Measurements from ENCODE around the gene JAG2. TPM values are rescaled to one million over a fixed set of nuclear protein-coding genes. Genes with fewer than 3 reads are reported as not detected.

JAG2 gene
- total and polyA plus RNA-seq, 12 donors, result 0.83 to 16.2 (median 4.0) TPM

DNA sequence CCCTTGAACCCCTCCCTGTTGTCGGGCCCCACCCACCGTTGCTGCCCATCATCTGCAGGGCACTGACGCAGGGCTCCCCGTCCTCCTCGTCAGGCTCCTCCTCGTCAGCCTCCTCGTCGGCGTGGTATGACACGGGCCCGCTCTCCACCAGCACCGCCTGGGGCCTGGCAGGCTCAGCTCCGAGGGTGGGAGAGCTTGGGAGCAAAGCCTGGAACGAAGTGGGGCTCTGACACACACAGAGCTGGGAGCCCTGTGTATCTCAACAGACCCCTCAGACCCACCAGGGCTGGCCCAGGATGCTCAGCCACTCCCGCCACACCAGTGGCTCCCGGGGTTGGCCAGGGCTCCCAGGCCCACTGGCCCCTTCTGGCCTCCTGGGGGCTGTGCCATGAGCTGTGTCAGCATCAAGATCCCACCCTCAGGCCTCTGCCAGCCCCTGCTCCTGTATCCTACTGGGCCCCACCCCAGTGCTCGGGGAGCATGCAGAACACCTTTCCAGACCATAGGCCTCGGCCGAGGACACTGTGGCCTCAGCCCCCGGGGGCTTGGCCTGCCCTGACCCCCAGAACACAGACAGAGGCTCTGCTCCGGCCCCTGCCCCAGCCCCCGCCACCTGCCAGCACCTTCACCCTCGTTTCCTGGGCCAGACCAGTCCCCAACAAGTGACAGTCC is 42.6 kb upstream of the JAG2 start:
- TF ChIP-seq POLR2A (IDR thresholded peaks at IDR 0.05), result no peak
- TF ChIP-seq, protein P1, sequence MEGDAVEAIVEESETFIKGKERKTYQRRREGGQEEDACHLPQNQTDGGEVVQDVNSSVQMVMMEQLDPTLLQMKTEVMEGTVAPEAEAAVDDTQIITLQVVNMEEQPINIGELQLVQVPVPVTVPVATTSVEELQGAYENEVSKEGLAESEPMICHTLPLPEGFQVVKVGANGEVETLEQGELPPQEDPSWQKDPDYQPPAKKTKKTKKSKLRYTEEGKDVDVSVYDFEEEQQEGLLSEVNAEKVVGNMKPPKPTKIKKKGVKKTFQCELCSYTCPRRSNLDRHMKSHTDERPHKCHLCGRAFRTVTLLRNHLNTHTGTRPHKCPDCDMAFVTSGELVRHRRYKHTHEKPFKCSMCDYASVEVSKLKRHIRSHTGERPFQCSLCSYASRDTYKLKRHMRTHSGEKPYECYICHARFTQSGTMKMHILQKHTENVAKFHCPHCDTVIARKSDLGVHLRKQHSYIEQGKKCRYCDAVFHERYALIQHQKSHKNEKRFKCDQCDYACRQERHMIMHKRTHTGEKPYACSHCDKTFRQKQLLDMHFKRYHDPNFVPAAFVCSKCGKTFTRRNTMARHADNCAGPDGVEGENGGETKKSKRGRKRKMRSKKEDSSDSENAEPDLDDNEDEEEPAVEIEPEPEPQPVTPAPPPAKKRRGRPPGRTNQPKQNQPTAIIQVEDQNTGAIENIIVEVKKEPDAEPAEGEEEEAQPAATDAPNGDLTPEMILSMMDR (IDR thresholded peaks at IDR 0.05), result no peak
- H3K27me3 ChIP-seq, result no peaks in the 10 kb centered on the region
- intact Hi-C loops (cut with DNase I), result no loop called here
- H3K9me3 ChIP-seq (replicated peaks in 1 of 3), result no peaks in the 10 kb centered on the region
- no peak for DNase-seq
- H3K27ac ChIP-seq, result no peak overlapping the region
- H3K4me3 ChIP-seq, result no peak overlapping the region
- WGBS, 4 donors, result 90 to 93% (median 92%) methylated on average over 18 to 23 of the region's 23 CpGs
- peaks cover 0 to 9% of the 10 kb centered on the region in 2 donors for H3K36me3 ChIP-seq (replicated peaks in 1 of 2)
- peaks cover 0 to 4% of the 10 kb centered on the region in 2 donors for H3K4me1 ChIP-seq (replicated peaks in 1 of 2)

DNA sequence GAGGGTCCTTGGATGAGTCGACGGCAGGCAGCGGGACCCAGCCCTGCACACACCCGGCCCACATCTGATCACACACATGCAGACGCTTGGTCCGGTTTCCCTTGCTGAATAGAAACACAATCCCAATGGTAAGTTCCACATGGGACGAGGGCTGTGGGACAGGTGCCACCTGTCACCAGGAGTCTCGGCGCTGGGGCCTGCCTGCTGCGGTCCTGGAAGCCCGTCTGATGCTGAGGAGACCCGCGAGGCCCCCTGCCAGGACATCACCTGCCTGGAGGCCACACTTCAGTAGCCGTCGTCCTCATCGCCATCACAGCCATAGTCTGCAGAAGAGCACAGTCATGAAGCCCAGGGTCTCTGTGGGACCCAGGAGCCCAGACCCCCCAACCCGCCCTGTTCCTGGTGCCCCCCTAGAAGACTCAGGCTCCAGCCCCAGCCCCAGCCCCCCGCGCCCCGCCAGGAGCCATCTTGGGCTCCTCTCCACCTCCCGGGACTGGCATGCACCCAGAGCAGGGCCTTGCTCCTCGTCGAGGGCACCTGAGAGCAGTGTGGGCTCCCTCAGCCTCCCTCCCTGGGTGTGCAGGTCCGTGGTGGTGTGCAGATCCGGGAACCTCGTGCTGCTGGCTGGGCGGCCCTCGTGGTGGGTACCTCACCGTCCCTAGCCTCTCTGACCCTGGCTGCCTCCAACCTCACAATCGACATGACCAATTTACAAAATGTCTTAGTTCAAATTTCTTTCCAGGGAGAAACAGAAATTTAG is 41.9 kb upstream of the JAG2 start:
- no peak for DNase-seq
- no peaks in the 10 kb centered on the region for H3K9me3 ChIP-seq (replicated peaks in 1 of 3)
- H3K4me3 ChIP-seq, result no peak overlapping the region
- H3K36me3 ChIP-seq (replicated peaks in 1 of 2), result peaks cover 0 to 9% of the 10 kb centered on the region in 2 donors
- no peaks in the 10 kb centered on the region for H3K27me3 ChIP-seq
- WGBS, 4 donors, result 90 to 94% (median 92%) methylated on average over 16 to 30 of the region's 30 CpGs
- intact Hi-C loops (cut with DNase I), result no loop called here
- TF ChIP-seq POLR2A (IDR thresholded peaks at IDR 0.05), result no peak
- TF ChIP-seq, protein P1 (IDR thresholded peaks at IDR 0.05), result no peak
- no peak overlapping the region for H3K27ac ChIP-seq
- peaks cover 5 to 9% of the 10 kb centered on the region in 2 donors for H3K4me1 ChIP-seq (replicated peaks in 1 of 2)

DNA sequence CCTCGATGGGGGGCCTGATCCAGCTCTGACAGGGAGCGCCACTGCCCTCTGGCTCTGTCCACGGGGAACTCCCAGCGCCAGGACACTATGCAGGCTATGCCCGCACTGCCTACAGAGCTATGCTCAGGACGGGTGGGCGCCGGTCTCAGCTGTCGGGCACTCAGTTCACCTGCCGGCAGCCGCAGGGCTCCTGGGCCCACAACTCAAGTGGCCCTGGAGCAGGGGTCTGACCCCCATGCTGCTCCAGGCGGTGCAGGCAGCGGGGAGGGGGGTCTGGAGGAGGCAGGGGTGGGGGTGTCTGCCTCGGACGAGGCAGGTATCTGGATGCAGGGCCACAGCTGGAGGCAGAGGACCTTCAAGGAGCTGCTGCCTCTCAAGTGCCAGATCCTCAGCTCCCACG is 41.1 kb upstream of the JAG2 start:
- Histone ChIP-seq H3K36me3 (replicated peaks in 1 of 2) (peaks cover 0 to 9% of the 10 kb centered on the region in 2 donors), H3K27ac (no peak overlapping the region), H3K9me3 (replicated peaks in 1 of 3) (no peaks in the 10 kb centered on the region), H3K27me3 (no peaks in the 10 kb centered on the region), H3K4me3 (no peak overlapping the region), H3K4me1 (replicated peaks in 1 of 2) (peaks cover 12 to 17% of the 10 kb centered on the region in 2 donors)
- intact Hi-C loops (cut with DNase I), result no loop called here
- WGBS, 4 donors, result 90 to 93% (median 92%) methylated on average over 5 to 16 of the region's 16 CpGs; no CpG with 5 or more reads in 1 of the 4 donors
- no peak for DNase-seq
- no peak for TF ChIP-seq POLR2A (IDR thresholded peaks at IDR 0.05)
- TF ChIP-seq, protein P1 (IDR thresholded peaks at IDR 0.05), result no peak

DNA sequence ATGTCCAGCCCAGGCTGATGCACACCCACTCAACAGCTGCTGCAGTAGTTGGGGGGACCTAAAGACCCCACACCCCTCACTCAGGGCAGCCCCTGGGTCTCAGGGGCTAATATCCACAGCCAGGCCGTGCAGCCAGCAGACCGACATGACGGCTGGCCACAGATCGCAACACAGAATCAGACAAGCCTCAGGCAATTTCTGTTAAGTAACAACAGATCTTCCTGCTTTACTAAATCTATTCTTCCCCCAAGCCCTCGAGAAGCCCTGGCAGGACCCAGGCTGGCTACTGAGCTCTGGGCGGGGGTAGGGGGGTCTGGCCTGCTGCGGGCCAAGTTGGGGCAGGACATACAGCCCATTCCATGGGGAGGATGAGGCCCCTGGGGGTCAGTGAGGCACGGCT is 40.5 kb upstream of the JAG2 start:
- Histone ChIP-seq H3K4me3 (no peak overlapping the region), H3K9me3 (replicated peaks in 1 of 3) (no peaks in the 10 kb centered on the region), H3K27me3 (no peaks in the 10 kb centered on the region), H3K36me3 (replicated peaks in 1 of 2) (peaks cover 0 to 9% of the 10 kb centered on the region in 2 donors), H3K27ac (no peak overlapping the region), H3K4me1 (replicated peaks in 1 of 2) (peaks cover 14 to 23% of the 10 kb centered on the region in 2 donors)
- no peak for TF ChIP-seq POLR2A (IDR thresholded peaks at IDR 0.05)
- TF ChIP-seq, protein P1 (IDR thresholded peaks at IDR 0.05), result no peak
- 89 to 100% (median 90%) methylated on average over 1 to 8 of the region's 8 CpGs for WGBS, 4 donors
- intact Hi-C loops (cut with DNase I), result no loop called here
- DNase-seq, result no peak
